GM12801 (cell line): ENCODE data around the gene WDR33.

Experiments used
- TF ChIP-seq, protein P1 (sequence below): IDR thresholded peaks from one replicate; pipeline ENCODE4 v1.5.1; 2011; ENCODE audit warnings: control low read depth; ENCODE audit not compliant: insufficient read length; ENCODE audit errors: extremely low read depth

The WDR33 gene

DNA sequence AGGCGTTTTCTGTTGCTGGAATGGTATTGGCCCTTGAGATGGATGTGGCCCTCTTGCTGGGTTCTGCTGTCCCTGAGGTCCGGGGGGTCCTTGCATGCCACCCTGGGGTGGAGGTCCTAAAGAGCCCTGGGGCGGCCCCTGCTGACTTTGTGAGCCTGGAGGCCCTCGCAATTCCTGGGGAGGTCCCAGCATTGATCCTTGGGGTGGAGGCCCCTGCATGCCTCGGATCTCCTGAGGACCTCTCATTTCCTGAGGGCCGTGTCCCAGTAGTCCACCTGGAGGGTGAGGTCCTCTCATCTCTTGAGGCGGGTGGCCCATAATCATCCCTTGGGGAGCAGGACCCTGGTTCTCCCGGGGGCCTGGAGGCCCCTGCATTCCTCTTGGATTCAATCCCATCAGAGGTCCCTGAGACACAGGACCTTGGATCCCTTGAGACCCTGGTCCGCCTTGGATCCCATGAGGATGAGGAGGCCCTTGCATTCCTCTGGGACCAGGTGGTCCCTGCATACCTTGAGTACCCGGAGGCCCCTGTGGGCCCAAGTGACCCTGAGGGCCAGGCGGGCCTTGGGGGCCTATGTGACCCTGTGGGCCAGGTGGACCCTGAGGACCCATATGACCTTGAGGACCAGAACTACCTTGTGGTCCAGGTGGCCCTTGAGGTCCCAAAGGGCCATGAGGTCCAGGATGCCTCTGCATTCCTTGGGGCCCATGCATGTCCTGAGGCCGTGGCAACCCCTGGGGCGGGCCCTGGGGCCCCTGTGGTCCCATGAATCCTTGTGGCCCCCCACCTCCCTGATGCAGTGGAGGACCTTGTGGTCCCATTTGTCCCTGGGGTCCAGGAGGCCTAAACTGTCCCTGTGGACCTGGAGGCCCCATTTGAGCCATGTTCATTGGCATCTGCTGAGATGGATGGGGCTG, 91.4 kb downstream of the WDR33 start:
- TF ChIP-seq, protein P1, sequence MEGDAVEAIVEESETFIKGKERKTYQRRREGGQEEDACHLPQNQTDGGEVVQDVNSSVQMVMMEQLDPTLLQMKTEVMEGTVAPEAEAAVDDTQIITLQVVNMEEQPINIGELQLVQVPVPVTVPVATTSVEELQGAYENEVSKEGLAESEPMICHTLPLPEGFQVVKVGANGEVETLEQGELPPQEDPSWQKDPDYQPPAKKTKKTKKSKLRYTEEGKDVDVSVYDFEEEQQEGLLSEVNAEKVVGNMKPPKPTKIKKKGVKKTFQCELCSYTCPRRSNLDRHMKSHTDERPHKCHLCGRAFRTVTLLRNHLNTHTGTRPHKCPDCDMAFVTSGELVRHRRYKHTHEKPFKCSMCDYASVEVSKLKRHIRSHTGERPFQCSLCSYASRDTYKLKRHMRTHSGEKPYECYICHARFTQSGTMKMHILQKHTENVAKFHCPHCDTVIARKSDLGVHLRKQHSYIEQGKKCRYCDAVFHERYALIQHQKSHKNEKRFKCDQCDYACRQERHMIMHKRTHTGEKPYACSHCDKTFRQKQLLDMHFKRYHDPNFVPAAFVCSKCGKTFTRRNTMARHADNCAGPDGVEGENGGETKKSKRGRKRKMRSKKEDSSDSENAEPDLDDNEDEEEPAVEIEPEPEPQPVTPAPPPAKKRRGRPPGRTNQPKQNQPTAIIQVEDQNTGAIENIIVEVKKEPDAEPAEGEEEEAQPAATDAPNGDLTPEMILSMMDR, result no peak

DNA sequence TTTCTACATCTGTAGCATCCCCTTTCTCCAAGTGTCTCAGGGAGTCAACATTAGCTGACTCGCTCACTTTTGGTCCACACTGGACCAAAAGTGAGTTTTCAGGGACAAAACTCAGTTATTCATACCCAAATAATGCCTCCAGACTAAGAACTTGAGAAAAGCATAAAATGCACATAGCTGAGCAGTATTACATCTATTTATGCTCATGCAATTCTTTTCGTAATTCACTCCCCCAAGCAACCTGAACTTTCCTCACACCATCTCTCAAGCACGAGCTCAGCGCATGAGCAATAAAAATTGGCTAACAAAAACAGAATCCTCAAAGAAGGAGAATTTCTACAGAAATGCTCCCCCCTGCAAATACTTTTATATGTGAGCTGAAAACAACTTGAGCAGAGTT, 92.7 kb downstream of the WDR33 start:
- TF ChIP-seq, protein P1, result no peak

DNA sequence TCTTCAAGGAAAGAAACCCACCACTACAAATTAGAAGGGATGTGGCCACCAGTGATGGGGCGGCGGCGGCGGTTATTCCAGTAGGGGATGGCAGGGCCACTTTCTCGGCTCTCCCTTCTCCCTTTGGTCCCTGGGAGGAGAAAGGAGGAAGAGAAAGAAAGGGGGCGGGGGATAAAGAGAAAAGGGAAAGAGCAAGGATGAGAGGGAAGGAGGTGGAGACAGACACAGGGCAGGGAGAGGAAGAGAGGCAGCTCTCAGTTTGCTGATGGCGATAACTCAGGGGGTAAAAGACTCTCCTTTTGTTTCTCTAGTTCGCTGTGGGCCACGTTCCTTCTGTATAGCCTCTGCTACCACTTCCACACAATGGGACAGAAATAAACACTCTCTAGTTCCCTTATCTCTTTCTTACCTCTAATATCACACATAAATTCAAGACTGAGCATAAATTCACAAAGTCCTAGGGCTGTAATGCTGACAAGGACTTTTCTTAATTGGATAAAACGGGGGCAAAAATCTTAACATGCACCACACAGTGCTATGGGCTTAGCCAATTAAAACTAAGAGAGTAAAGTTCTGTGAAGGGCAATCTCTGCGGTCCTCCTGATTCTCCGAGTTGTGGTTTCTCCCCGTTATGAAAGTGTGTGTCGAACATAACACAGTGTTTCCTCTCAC, 95.1 kb downstream of the WDR33 start:
- TF ChIP-seq, protein P1, result no peak

DNA sequence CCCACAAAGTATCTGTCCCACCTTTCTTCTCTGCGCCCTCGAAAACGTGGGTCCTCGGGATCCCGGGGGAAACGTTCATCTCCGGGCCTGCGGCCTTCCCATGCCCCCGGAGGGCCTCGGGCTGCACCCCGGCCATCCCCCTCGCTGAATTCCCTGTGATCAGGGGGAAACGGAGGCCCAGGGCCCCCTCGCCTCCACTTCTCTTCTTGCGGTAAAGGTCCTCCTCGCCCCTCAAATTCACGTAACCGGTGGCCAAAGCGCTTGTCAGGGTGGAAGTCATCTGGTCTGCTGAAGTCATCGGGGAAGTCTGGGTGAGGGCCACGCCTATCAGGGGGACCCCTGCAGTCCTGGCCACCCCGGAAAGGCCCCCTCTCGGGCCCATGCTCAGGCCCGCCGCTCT, 97.4 kb downstream of the WDR33 start:
- TF ChIP-seq, protein P1, result no peak

DNA sequence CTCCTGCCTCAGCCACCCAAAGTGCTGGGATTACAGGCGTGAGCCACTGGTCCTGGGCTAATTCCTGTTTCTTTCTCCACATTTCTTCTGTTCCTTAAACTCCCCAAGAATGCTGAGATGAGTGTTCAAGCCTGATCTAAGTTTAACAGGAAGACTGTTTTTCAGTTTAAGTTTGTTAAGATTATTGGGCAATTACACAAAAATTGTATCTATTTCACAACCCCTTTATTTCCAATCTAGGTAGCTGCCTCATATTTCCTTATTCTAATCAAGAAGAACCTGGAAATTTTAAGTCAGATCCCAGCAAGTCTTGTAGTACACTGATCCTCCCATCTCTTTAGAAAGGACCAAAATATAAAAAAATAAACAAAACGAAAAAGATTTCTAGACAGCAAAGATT, 98.0 kb downstream of the WDR33 start:
- TF ChIP-seq, protein P1, result no peak

DNA sequence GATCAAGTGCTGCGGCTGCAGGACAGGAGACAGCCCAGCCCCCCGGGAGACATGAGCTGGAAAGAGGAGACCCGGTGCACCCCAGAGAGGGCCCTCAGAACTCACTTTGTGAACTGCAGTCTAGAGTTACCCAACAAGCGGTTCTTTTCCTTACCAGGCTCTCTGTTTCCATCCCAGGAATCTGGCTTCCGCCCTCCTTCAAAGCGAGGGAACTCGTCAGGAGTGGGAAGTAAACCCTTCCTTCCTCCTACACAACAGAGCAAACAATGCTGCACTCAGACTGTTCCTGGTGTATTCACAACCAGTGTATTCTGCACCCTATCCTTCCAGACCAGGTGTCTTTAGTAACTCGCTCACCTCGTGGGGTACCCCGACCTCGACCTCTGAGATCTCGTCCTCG, 101.6 kb downstream of the WDR33 start:
- TF ChIP-seq, protein P1, result no peak

DNA sequence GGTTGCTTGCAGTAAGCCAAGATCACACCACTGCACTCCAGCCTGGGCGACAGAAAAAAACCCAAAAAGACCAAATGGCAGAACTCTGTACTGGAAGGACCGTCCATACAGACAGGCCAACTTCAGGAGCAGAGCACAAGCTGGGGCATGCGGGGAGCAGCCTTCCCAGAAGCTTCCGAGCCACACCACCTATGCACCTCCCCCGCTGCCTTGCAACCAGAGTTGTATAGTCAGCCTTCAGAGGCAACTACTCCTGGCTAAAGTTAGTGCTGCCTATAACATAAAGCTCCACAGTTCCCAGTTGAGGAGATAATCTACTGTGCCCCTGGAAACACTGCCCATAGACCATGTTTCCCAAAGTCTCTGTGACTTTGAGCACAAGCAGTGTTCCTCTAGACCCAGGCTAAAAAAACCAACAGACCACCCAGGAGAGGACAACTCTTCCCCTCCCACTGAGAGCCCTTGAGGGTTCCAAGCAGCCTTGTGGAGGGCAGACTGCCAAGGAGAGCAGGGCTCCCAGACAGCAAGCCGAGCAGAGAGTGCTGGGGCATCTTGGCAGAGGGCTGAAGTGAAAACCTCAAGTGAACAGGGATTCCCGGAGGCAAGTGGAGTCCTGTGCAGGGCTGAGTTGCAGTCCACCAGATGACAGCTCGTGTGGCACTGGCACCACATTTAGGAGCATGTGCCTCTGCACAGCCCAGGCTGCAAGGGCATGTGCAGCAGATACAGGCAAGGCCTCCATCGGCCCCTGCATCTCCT, 102.9 kb downstream of the WDR33 start:
- TF ChIP-seq, protein P1, result no peak
